HepG2 (cell line): ENCODE measurements around the gene SLC25A19. TPM values are rescaled to one million over a fixed set of nuclear protein-coding genes. Genes with fewer than 3 reads are reported as not detected.

Source experiments
- GRHL1 ChIP-seq: sonication (generic); formaldehyde crosslinking; conservative IDR thresholded peaks from 2 replicates; pipeline ENCODE4 v1.8.0; 2022; ENCODE audit warnings: missing genetic modification reagents
- KAT8 ChIP-seq: IDR thresholded peaks from 2 replicates; pipeline ENCODE4 v1.6.1; 2016; ENCODE audit warnings: missing genetic modification reagents, missing compliant biosample characterization
- PHF21A ChIP-seq: sonication (generic); formaldehyde crosslinking; IDR thresholded peaks from 2 replicates; pipeline ENCODE4 v1.5.0; 2020; ENCODE audit warnings: mild to moderate bottlenecking, missing genetic modification reagents
- SALL1 ChIP-seq: sonication (generic); formaldehyde crosslinking; IDR thresholded peaks from 2 replicates; pipeline ENCODE4 v1.8.0; 2022; ENCODE audit warnings: mild to moderate bottlenecking, missing genetic modification reagents
- SP2 ChIP-seq: sonication (generic); formaldehyde crosslinking; IDR thresholded peaks from 2 replicates; pipeline ENCODE4 v1.5.1; 2020; ENCODE audit warnings: mild to moderate bottlenecking, missing genetic modification reagents
- TCF12 ChIP-seq, 2 experiments: fragments of 450-650 bp in 1 of 2; sonication (generic) in 1 of 2; formaldehyde crosslinking in 1 of 2; IDR thresholded peaks; 2 replicates each; pipeline versions ENCODE4 v1.6.1 to v1.8.0; 2017 to 2022; ENCODE audit warnings: antibody characterized with exemption in 1 of 2, mild to moderate bottlenecking in 1 of 2, missing genetic modification reagents in 1 of 2, moderate library complexity in 1 of 2
- U2AF1 ChIP-seq: fragments of 200-400 bp; formaldehyde crosslinking; optimal IDR thresholded peaks from 2 replicates; pipeline ENCODE3; 2017; ENCODE audit warnings: mild to moderate bottlenecking, low read depth, low read length
- ZC3H4 ChIP-seq: sonication (generic); formaldehyde crosslinking; IDR thresholded peaks from 2 replicates; pipeline ENCODE4 v1.4.0; 2020; ENCODE audit warnings: missing genetic modification reagents, borderline replicate concordance
- polyA plus RNA-seq, 8 experiments: library from polyadenylated mRNA; depleted of rRNA in 3 of 8; stranded (reverse) in 7 of 8; unstranded in 1 of 8; fragments of >200 nt; fragmentation: Illumina TruSeq in 4 of 8; extraction: Trizol in 4 of 8; gene quantifications; 2 replicates each; pipeline versions ENCODE4 v1.2.1 to v1.2.3, GENCODE V29; 2011 to 2016; ENCODE audit warnings: low read depth in 4 of 8, missing spikeins in 1 of 8, mixed read lengths in 1 of 8; ENCODE audit not compliant: insufficient read depth in 1 of 8
- total RNA-seq, 5 experiments: library from RNA; depleted of rRNA; stranded (reverse); fragments of >200 nt; fragmentation: Illumina TruSeq; extraction: Trizol; gene quantifications; 2 replicates each; pipeline ENCODE4 v1.2.3, GENCODE V29; 2016; ENCODE audit warnings: low read depth in 1 of 5
- TF ChIP-seq, protein P1 (sequence below): sonication (generic); formaldehyde crosslinking; IDR thresholded peaks from 2 replicates; pipeline ENCODE4 v1.4.0; 2020; ENCODE audit warnings: missing genetic modification reagents
- TF ChIP-seq, protein P2 (sequence below): IDR thresholded peaks from 2 replicates; pipeline ENCODE4 v1.6.1; 2016; ENCODE audit warnings: low read depth, control low read depth
- TF ChIP-seq, protein P3 (sequence below): sonication (generic); formaldehyde crosslinking; IDR thresholded peaks from 2 replicates; pipeline ENCODE4 v1.8.0; 2022; ENCODE audit warnings: low read depth, missing genetic modification reagents
- TF ChIP-seq, protein P4 (sequence below), 2 experiments: sonication (generic) in 1 of 2; formaldehyde crosslinking in 1 of 2; IDR thresholded peaks; 2 replicates each; pipeline versions ENCODE4 v1.4.0 to v1.6.1; 2016 to 2020; ENCODE audit warnings: borderline replicate concordance in 1 of 2, low read depth in 1 of 2, mild to moderate bottlenecking in 1 of 2, missing genetic modification reagents in 1 of 2

SLC25A19 gene
- total and polyA plus RNA-seq, 2 of the 13 experiments (the other 11 are each of a cell fraction or from before 2014, with no cell fraction given), result 24.4 to 41.4 TPM

- TF ChIP-seq, protein P1, sequence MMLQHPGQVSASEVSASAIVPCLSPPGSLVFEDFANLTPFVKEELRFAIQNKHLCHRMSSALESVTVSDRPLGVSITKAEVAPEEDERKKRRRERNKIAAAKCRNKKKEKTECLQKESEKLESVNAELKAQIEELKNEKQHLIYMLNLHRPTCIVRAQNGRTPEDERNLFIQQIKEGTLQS (CRISPR knock-in tag), result peak; percentile 51; the same call in 1 of the 2 replicates
- TF ChIP-seq, protein P2, sequence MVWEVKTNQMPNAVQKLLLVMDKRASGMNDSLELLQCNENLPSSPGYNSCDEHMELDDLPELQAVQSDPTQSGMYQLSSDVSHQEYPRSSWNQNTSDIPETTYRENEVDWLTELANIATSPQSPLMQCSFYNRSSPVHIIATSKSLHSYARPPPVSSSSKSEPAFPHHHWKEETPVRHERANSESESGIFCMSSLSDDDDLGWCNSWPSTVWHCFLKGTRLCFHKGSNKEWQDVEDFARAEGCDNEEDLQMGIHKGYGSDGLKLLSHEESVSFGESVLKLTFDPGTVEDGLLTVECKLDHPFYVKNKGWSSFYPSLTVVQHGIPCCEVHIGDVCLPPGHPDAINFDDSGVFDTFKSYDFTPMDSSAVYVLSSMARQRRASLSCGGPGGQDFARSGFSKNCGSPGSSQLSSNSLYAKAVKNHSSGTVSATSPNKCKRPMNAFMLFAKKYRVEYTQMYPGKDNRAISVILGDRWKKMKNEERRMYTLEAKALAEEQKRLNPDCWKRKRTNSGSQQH (CRISPR knock-in tag), result no peak
- TF ChIP-seq, protein P3, sequence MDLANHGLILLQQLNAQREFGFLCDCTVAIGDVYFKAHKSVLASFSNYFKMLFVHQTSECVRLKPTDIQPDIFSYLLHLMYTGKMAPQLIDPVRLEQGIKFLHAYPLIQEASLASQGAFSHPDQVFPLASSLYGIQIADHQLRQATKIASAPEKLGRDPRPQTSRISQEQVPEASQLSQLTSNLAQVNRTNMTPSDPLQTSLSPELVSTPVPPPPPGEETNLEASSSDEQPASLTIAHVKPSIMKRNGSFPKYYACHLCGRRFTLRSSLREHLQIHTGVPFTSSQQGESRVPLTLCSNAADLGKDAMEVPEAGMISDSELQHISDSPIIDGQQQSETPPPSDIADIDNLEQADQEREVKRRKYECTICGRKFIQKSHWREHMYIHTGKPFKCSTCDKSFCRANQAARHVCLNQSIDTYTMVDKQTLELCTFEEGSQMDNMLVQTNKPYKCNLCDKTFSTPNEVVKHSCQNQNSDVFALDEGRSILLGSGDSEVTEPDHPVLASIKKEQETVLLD (CRISPR knock-in tag), result peak; percentile 66; the same call in 1 of the 2 replicates
- TF ChIP-seq KAT8 (CRISPR knock-in tag) (no peak), ZC3H4 (CRISPR knock-in tag) (peak; percentile 41; the same call in 1 of the 2 replicates), PHF21A (no peak; the same call in 1 of the 2 replicates), SP2 (CRISPR knock-in tag) (0 out of 2 replicates have a peak, but pooled peaks have one; percentile 29), TCF12 (IDR thresholded peaks at IDR 0.05) (no peak), TCF12 (CRISPR knock-in tag; IDR thresholded peaks at IDR 0.05) (peak; percentile 93), SALL1 (peak; percentile 40), U2AF1 (peak; percentile 9), GRHL1 (CRISPR knock-in tag) (no peak)
- TF ChIP-seq, protein P4, sequence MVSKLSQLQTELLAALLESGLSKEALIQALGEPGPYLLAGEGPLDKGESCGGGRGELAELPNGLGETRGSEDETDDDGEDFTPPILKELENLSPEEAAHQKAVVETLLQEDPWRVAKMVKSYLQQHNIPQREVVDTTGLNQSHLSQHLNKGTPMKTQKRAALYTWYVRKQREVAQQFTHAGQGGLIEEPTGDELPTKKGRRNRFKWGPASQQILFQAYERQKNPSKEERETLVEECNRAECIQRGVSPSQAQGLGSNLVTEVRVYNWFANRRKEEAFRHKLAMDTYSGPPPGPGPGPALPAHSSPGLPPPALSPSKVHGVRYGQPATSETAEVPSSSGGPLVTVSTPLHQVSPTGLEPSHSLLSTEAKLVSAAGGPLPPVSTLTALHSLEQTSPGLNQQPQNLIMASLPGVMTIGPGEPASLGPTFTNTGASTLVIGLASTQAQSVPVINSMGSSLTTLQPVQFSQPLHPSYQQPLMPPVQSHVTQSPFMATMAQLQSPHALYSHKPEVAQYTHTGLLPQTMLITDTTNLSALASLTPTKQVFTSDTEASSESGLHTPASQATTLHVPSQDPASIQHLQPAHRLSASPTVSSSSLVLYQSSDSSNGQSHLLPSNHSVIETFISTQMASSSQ (IDR thresholded peaks at IDR 0.05; ENCODE audit: low read depth), result no peak
- TF ChIP-seq, protein P4 (CRISPR knock-in tag; IDR thresholded peaks at IDR 0.05; ENCODE audit: borderline replicate concordance), result 0 out of 2 replicates have a peak, but pooled peaks have one; percentile 24
These were observed 17.8 kb downstream of the SLC25A19 start (continued) for GRCh38 chr17:75271233-75271954.
